Suppressor macrophage treated with lipopolysaccharide for 1 hour (primary cell): ENCODE results near the gene FKRP.
"Not testable (repeated sequence)": the region's sequence is repeated elsewhere in the genome, so short reads cannot be mapped to it uniquely, and the experiment has no call there.

Source experiments
- DNase-seq, 3 donors: peaks; one replicate each; pipeline ENCODE4 v3.0.0-alpha.2; 2020 to 2022

FKRP gene

GRCh38 chr19:46759817-46760333, 14.0 kb downstream of the FKRP start:
- DNase-seq = no peak

- no peak for DNase-seq
Observed at GRCh38 chr19:46760363-46760762, 14.5 kb downstream of the FKRP start.

- not testable (repeated sequence) for DNase-seq
Observed at GRCh38 chr19:46760897-46761296, 15.0 kb downstream of the FKRP start.

GRCh38 chr19:46761418-46761831, 15.6 kb downstream of the FKRP start:
- DNase-seq = no peak

GRCh38 chr19:46762245-46762890, 16.5 kb downstream of the FKRP start:
- no peak for DNase-seq

DNA sequence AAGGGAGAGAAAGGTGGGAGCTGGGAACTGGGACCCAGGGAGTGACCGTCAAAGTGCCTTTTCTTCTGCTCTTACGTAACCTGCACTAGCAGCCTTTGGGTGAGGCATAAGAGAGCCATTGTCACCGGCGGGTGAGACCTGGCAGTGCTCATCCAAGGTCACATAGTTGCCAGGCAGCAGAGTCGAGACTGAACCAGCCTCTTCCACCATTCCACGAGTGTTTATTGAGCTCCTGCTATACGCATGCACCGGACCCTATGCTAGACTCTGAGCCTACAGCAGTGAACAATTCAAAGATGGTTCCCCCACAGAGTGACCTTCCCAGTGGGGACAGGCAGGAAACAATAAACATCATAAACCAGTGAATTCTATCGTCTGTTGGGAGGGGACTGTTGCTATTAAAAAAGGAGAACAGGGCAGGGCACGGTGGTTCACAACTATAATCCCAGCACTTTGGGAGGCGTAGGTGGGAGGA, 19.0 kb downstream of the FKRP start:
- no peak for DNase-seq

GRCh38 chr19:46766569-46767317, 20.9 kb downstream of the FKRP start:
- peak; percentile 61 to 76 (median 68) for DNase-seq

- DNase-seq = not testable (repeated sequence)
Observed at GRCh38 chr19:46768746-46769145, 22.9 kb downstream of the FKRP start.

- no peak for DNase-seq
Observed at GRCh38 chr19:46772170-46773017, 26.5 kb downstream of the FKRP start.

DNA sequence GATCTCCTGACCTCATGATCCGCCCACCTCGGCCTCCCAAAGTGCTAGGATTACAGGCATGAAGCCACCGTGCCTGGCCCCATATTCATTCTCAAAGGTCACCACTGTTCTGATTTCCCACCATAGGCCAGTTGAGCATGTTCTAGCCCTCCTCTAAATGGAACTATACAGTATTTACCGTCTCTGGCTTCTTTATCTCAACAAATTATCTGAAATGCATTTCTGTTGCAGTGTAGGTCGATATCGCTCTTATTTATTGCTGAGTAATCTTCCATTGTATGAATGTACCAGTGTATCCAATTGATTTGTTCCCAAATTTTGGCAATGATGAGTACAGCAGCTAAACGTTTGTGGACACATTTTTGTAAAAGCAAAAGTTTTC, 27.2 kb downstream of the FKRP start:
- DNase-seq = no peak

DNA sequence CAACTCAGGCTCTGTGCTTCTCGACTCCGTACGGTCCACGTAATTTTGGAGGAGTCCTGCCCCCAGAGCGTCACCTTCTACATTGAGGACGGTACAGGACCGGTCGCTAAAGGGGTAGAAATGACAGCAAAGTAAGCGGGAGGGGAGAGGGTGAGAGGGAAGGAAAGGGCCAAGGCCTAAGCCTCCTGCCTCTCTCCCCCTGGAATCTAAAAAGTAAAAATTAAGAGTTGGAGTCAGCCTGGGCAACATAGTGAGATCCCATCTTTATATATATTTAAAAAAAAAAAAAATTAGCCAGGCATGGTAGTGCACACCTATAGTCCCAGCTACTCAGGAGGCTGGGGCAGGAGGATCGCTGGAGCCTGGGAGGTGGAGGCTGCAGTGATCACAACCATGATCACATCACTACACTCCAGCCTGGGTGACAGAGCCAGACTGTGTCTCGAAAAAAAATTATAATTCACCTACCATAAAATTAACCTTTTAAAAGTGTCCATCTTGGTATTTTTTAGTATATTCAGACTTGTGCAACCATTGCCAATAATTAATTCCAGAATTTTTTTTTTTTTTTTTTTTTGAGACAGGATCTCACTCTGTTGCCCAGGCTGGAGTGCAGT, 29.9 kb downstream of the FKRP start:
- DNase-seq = no peak

- no peak for DNase-seq
Observed at GRCh38 chr19:46776927-46777911, 31.4 kb downstream of the FKRP start.

DNA sequence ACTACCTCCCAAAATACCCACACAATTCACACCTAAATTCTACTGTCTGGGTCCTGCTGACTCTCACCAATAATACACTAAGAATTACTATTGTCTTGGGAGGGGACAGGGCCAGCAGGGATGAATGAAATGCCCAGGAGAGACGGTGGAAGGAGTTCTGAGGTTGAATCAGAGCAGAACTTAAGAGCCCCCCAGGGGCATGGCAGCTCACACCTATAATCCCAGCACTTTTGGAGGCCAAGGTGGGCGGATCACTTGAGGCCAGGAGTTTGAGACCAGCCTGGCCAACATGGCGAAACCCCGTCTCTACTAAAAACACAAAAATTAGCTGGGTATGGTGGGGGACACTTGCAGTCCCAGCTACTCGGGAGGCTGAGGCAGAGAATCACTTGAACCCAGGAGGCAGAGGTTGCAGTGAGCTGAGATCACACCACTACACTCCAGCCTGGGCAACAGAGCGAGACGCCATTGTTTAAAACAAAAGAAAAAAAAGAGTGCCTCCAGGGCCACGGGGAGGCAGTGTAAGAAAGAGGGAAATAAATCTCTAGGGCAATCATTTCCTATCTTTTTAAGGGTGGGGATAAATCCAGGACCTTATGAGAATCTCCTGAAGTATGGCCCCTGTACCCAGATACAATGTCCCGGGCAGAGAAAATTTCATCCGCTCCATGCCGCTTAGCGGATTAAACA, 32.2 kb downstream of the FKRP start:
- peak; percentile 67 to 72 (median 68) for DNase-seq

GRCh38 chr19:46782355-46783019, 36.6 kb downstream of the FKRP start:
- DNase-seq = no peak

GRCh38 chr19:46783670-46784069, 37.8 kb downstream of the FKRP start:
- DNase-seq = no peak

GRCh38 chr19:46784262-46785053, 38.6 kb downstream of the FKRP start:
- DNase-seq = peak; percentile 84 to 88 (median 86)

DNA sequence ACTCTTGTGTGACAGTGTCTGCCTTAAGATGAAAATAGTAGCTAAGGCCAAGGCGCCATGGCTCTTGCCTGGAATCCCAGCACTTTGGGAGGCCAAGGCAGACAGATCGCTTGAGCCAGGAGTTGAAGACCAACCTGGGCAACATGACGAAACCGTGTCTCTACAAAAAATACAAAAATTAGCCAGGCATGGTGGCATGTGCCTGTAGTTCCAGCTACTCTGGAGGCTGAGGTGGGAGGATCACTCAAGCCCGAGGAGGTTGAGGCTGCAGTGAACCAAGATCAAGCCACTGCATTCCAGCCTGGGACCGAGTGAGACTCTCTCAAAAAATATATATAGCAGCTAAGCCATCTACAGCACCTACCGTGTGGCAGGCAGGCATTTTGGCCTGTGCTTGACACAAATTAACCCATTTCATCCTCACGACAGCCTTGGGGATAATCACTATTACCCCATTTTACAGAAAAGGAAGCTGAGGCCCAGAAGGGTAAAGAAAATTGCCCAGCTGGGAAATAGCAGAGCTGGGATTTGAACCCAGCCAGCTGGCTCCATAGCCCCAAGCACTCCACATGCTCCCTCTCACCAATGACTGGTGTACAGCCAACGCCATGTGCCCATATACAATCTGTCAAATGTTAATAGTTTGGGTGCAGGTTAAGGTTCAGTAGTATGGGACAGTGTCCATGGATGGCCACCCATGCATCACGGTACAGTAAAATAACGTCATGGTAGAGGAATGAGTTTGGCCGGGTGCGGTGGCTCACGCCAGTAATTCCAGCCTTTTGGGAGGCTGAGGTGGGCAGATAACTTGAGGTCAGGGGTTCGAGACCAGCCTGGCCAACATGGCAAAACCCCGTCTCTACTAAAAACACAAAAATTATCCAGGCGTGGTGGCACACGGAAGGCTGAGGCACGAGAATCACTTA, 39.5 kb downstream of the FKRP start:
- DNase-seq = no peak

DNA sequence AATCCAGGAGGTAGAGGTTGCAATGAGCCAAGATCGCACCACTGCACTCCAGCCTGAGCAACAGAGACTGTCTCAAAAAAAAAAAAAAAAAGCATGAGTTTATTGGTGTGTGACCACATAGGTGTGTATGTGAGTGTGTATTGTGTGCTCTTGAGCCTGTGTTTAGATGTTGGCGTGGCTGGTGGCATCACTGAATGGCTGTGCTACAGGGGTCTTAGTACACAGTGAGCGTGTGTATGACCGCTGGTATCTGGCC, 40.1 kb downstream of the FKRP start:
- no peak for DNase-seq
